HG03064 (cell line): ENCODE measurements around the gene SYNPR.

Source experiments
- ATAC-seq: cut with Tn5 transposase; IDR thresholded peaks from one replicate; pipeline ENCODE4 v1.9.1; 2021; ENCODE audit warnings: low read depth; ENCODE audit not compliant: unreplicated experiment

The SYNPR gene

GRCh38 chr3:63303238-63303637 is 25.1 kb downstream of the SYNPR start:
- ATAC-seq = no peak

GRCh38 chr3:63304421-63304820 is 26.3 kb downstream of the SYNPR start:
- ATAC-seq = no peak

GRCh38 chr3:63308072-63308471 is 30.0 kb downstream of the SYNPR start:
- no peak for ATAC-seq

- ATAC-seq = no peak
Observed at GRCh38 chr3:63309768-63310167, 31.7 kb downstream of the SYNPR start.

GRCh38 chr3:63323766-63324165 is 45.7 kb downstream of the SYNPR start:
- no peak for ATAC-seq

GRCh38 chr3:63324621-63325020 is 46.5 kb downstream of the SYNPR start:
- no peak for ATAC-seq

GRCh38 chr3:63325386-63325785 is 47.3 kb downstream of the SYNPR start:
- no peak for ATAC-seq

- ATAC-seq = no peak
Observed at GRCh38 chr3:63328365-63328764, 50.3 kb downstream of the SYNPR start.

- no peak for ATAC-seq
Observed at GRCh38 chr3:63331520-63331919, 53.4 kb downstream of the SYNPR start.

GRCh38 chr3:63333815-63334214 is 55.7 kb downstream of the SYNPR start:
- no peak for ATAC-seq

GRCh38 chr3:63338351-63338750 is 60.2 kb downstream of the SYNPR start:
- no peak for ATAC-seq

GRCh38 chr3:63343674-63344073 is 65.6 kb downstream of the SYNPR start:
- ATAC-seq = no peak

- ATAC-seq = no peak
Observed at GRCh38 chr3:63344661-63345060, 66.6 kb downstream of the SYNPR start.

GRCh38 chr3:63349583-63350573 is 71.8 kb downstream of the SYNPR start:
- no peak for ATAC-seq

- ATAC-seq = peak; percentile 61
Observed at GRCh38 chr3:63351159-63352007, 73.3 kb downstream of the SYNPR start.

- no peak for ATAC-seq
Observed at GRCh38 chr3:63352008-63352279, 73.8 kb downstream of the SYNPR start.

GRCh38 chr3:63353383-63353782 is 75.3 kb downstream of the SYNPR start:
- ATAC-seq = no peak

- ATAC-seq = no peak
Observed at GRCh38 chr3:63354160-63354559, 76.1 kb downstream of the SYNPR start.

GRCh38 chr3:63355809-63356208 is 77.7 kb downstream of the SYNPR start:
- no peak for ATAC-seq

GRCh38 chr3:63364495-63364894 is 86.4 kb downstream of the SYNPR start:
- ATAC-seq = no peak

- ATAC-seq = no peak
Observed at GRCh38 chr3:63364910-63365309, 86.8 kb downstream of the SYNPR start.

GRCh38 chr3:63365671-63366070 is 87.6 kb downstream of the SYNPR start:
- no peak for ATAC-seq
